ENCODE measurements around the gene HEATR1.
"Not testable (repeated sequence)": the region's sequence is repeated elsewhere in the genome, so short reads cannot be mapped to it uniquely, and the experiment has no call there.

HEATR1 gene

DNA sequence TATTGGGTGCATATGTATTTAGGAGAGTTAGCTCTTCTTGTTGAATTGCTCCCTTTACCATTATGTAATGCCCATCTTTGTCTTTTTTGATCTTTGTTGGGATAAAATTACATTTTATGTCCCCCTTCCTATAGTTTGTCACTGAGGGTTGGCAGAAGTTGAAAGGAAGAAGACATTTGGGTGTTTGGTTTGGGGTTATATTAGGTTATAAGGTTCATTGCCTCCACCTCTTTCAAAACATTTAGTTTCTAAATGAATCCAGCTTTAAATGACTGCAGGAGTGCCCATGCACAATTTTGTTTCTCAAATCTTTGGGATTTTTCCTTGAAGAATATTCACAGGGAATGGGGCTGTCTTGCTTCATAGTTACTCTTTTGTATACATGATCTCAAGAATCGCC lies 95.1 kb downstream of the HEATR1 start:
- DNase-seq = no peak

- no peak for DNase-seq
These were observed 95.7 kb downstream of the HEATR1 start for GRCh38 chr1:236508593-236509027.

- DNase-seq = no peak
These were observed 97.2 kb downstream of the HEATR1 start for GRCh38 chr1:236507022-236507700.

DNA sequence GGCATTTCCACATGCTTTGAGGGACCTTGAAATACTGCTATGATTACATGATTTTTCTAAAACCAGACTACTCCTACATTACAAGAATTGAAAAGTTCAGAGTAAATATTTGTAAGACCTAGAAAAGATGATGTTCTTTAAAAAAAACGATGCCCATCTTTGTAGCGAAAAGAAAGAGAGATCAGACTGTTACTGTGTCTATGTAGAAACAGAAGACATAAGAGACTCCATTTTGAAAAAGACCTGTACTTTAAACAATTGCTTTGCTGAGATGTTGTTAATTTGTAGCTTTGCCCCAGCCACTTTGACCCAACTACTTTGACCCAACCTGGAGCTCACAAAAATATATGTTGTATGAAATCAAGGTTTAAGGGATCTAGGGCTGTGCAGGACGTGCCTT lies 100.0 kb downstream of the HEATR1 start:
- not testable (repeated sequence) for DNase-seq

- DNase-seq = peak; percentile 23
These were observed 101.2 kb downstream of the HEATR1 start for GRCh38 chr1:236502972-236503639.

- DNase-seq = no peak
These were observed 101.7 kb downstream of the HEATR1 start for GRCh38 chr1:236502579-236502971.

GRCh38 chr1:236501093-236501492 lies 103.2 kb downstream of the HEATR1 start:
- DNase-seq = no peak

Measured in GF-D8 (cell line).